Fibroblast of skin of scalp (primary cell): ENCODE measurements around the gene HSPA1L.

ENCODE experiments used
- DNase-seq: peaks from one replicate; pipeline ENCODE4 v3.0.0-alpha.2; 2013

Gene HSPA1L

GRCh38 chr6:31763619-31763940 lies 51.5 kb downstream of the HSPA1L start:
- peak; percentile 84 for DNase-seq

DNA sequence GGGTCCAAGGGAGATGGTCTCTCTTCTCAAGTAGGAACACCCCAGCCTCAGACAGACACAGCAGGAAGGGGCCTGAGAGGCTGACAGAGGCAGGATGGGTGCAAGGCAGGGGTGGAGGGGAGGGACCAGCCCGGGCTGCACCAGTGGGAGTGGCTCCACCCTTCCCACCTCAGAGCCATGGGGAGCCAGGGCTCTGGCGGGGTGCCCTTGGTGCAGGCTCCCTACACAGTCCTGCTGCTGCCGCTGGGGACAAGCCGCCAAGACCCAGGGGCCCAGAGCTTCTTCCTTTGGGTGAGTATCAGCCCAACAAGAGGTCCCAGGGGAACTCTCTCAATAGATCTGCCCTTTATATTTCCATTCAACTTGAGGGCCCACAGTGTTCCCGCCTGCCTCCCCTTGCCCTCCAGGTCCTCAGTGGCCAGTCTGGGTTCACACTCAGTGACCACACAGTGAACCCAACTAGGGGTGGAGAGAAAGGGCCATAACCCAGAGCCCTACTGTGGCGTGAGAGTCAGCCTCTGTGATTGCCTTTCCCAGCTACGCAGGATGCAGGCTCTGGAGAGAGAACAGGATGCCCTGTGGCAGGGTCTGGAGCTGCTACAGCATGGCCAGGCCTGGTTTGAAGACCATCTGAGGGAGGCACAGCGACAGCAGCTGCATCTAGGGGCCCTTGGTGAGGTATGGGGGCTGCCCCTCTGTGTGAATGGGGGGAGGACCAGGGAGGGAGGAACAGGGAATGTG lies 52.0 kb downstream of the HSPA1L start:
- no peak for DNase-seq

DNA sequence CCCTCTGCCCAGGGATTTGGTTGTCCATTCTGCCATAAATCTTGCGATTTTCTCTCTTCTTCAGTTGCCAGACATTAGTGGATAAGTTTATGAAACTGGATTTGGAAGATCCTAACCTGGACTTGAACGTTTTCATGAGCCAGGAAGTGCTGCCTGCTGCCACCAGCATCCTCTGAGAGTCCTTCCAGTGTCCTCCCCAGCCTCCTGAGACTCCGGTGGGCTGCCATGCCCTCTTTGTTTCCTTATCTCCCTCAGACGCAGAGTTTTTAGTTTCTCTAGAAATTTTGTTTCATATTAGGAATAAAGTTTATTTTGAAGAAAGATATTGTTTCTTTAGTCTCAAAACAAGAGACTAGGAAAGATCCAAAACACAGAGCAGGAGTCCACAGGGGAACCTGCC lies 52.7 kb downstream of the HSPA1L start, which contains the start of gene SAPCD1:
TSS of gene SAPCD1 (plus strand) at position 301 of the 400 bp plus-strand sequence. CDS start 399 bp downstream, outside the sequence.
- DNase-seq, result no peak

GRCh38 chr6:31761343-31761742 lies 53.7 kb downstream of the HSPA1L start:
- DNase-seq, result no peak

DNA sequence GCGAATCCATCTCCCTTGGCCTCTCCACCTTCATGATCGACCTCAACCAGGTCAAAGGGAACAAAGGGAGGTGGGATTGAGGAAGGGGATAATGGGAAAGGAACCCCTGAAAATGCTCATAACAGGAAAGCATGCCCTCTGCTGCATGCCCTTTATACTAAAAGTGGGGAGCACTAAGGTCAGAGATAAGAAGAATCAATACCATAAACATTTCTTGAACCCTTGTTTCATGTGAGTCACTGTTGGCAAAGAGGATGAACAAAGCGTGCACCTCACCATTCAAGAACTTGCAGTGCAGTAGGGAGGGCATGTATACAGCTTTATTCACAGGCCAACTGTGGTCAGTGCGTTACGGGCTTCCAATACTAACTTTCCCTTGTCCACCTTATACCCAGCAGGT lies 54.3 kb downstream of the HSPA1L start:
- DNase-seq, result no peak
